Stimulated activated CD8-positive, alpha-beta memory T cell treated with anti-CD3 and anti-CD28 coated beads, Interleukin-4, amount 100 ng/mL, for 1 hour (primary cell): Measurements from ENCODE around the gene BAIAP2L2.
"Not testable (repeated sequence)": the region's sequence is repeated elsewhere in the genome, so short reads cannot be mapped to it uniquely, and the experiment has no call there.

Source experiments
- DNase-seq, 2 donors: peaks; one replicate each; pipeline ENCODE4 v3.0.0-alpha.2; 2020; ENCODE audit warnings: low read depth in 2 of 2, low spot score in 1 of 2

The BAIAP2L2 gene

GRCh38 chr22:38040953-38041759 is 69.3 kb downstream of the BAIAP2L2 start:
- DNase-seq, result no peak

GRCh38 chr22:38038890-38039812 is 71.3 kb downstream of the BAIAP2L2 start:
- no peak for DNase-seq

- DNase-seq, result no peak
Measured at GRCh38 chr22:38038426-38038825, 72.1 kb downstream of the BAIAP2L2 start.

GRCh38 chr22:38037367-38038150 is 72.9 kb downstream of the BAIAP2L2 start:
- DNase-seq, result not testable (repeated sequence)

GRCh38 chr22:38036392-38037062 is 74.0 kb downstream of the BAIAP2L2 start:
- DNase-seq, result no peak

GRCh38 chr22:38035530-38035885 is 75.0 kb downstream of the BAIAP2L2 start:
- no peak for DNase-seq
